Activated naive CD4-positive, alpha-beta T cell treated with anti-CD3 and anti-CD28 coated beads for 36 hours (primary cell): ENCODE data around the gene CDKN1A. TPM values are rescaled to one million over a fixed set of nuclear protein-coding genes. Genes with fewer than 3 reads are reported as not detected.

Source experiments
- CTCF ChIA-PET: fragments of 350-600 bp; sonication (Branson Sonifier 250); formaldehyde crosslinking; loops from one replicate; lab custom pipeline; 2021; ENCODE audit warnings: antibody characterized with exemption; lab: Charles Lee
- DNase-seq: peaks from one replicate; pipeline ENCODE4 v3.0.0-alpha.2; 2020
- H3K27ac Mint-ChIP-seq: one replicate; pipeline ENCODE4 v1.8.0; 2021; ENCODE audit warnings: mild to moderate bottlenecking, mixed read lengths
- H3K27me3 Mint-ChIP-seq: one replicate; pipeline ENCODE4 v1.8.0; 2021; ENCODE audit warnings: low read depth, mixed read lengths
- H3K36me3 Mint-ChIP-seq: one replicate; pipeline ENCODE4 v1.8.0; 2021; ENCODE audit warnings: low read depth, mixed read lengths
- H3K4me1 Mint-ChIP-seq: one replicate; pipeline ENCODE4 v1.8.0; 2021; ENCODE audit warnings: low read depth, mixed read lengths
- H3K4me3 Mint-ChIP-seq: one replicate; pipeline ENCODE4 v1.8.0; 2021; ENCODE audit warnings: mild to moderate bottlenecking, moderate library complexity, mixed read lengths
- H3K9me3 Mint-ChIP-seq: one replicate; pipeline ENCODE4 v1.8.0; 2021; ENCODE audit warnings: mixed read lengths
- intact Hi-C: fragments of 100-400 bp; cut with micrococcal nuclease; formaldehyde crosslinking; loops from one replicate; pipeline ENCODE4 v1.15.1; 2023
- total RNA-seq, 2 experiments: library from RNA; stranded (reverse); gene quantifications; one replicate each; pipeline ENCODE4 v1.2.3, GENCODE V29; 2021

The CDKN1A gene
- total RNA-seq, 2 experiments from 2014 or later = 90.1 to 92.3 TPM

- DNase-seq = no peak
- CTCF ChIA-PET = interaction anchor here (1.2 to 1.9 kb wide), 3 partner anchors 16 to 75 kb away, joined by 3 to 4 read pairs (median 3); no protein-coding TSS in a partner anchor
- Mint-ChIP-seq H3K9me3 (no peaks in the 10 kb centered on the region), H3K36me3 (no peaks in the 10 kb centered on the region), H3K4me3 (no peak overlapping the region), H3K27ac (no peak overlapping the region), H3K27me3 (no peaks in the 10 kb centered on the region), H3K4me1 (peaks cover 26% of the 10 kb centered on the region)
- intact Hi-C loops = no loop called here
Measured at GRCh38 chr6:36692861-36693702, 14.6 kb downstream of the CDKN1A start.

- Mint-ChIP-seq H3K27ac (no peak overlapping the region), H3K9me3 (no peaks in the 10 kb centered on the region), H3K36me3 (no peaks in the 10 kb centered on the region), H3K27me3 (peaks cover 5% of the 10 kb centered on the region), H3K4me3 (no peak overlapping the region), H3K4me1 (peaks cover 26% of the 10 kb centered on the region)
- intact Hi-C loops = loop anchor here (1.0 kb wide), 2 partner anchors 11 to 61 kb away; no protein-coding TSS in a partner anchor
- CTCF ChIA-PET = no interaction called here
- no peak for DNase-seq
Measured at GRCh38 chr6:36694616-36695015, 16.1 kb downstream of the CDKN1A start.

GRCh38 chr6:36695414-36695813, 16.9 kb downstream of the CDKN1A start:
- Mint-ChIP-seq H3K4me3 (no peak overlapping the region), H3K4me1 (peaks cover 26% of the 10 kb centered on the region), H3K9me3 (no peaks in the 10 kb centered on the region), H3K27me3 (peaks cover 5% of the 10 kb centered on the region), H3K36me3 (no peaks in the 10 kb centered on the region), H3K27ac (peak overlapping the region; percentile 14)
- DNase-seq = peak; percentile 3
- CTCF ChIA-PET = interaction anchor here (1.0 to 1.3 kb wide), 4 partner anchors 14 to 80 kb away, joined by 3 to 10 read pairs (median 3); no protein-coding TSS in a partner anchor
- intact Hi-C loops = loop anchor here (1.0 kb wide), 2 partner anchors 12 to 60 kb away; no protein-coding TSS in a partner anchor

- H3K27ac Mint-ChIP-seq = no peak within 1 kb of the TSS
- H3K9me3 Mint-ChIP-seq = no peaks in the 10 kb centered on the region
- H3K4me1 Mint-ChIP-seq = peaks cover 20% of the 10 kb centered on the region
- H3K4me3 Mint-ChIP-seq = no peak within 1 kb of the TSS
- intact Hi-C loops = no loop called here
- H3K36me3 Mint-ChIP-seq = no peaks in the 10 kb centered on the region
- CTCF ChIA-PET = interaction anchor here (0.6 to 1.9 kb wide), 3 partner anchors 54 to 341 kb away, joined by 3 to 4 read pairs (median 4); no protein-coding TSS in a partner anchor
- no peak for DNase-seq
- H3K27me3 Mint-ChIP-seq = peaks cover 5% of the 10 kb centered on the region
Measured at GRCh38 chr6:36697481-36697903, 19.0 kb downstream of the CDKN1A start, which contains the start of gene RAB44. Gene RAB44, plus strand, starts transcription at chr6:36697826. Its CDS starts 6,410 bp downstream, at chr6:36704236.

- CTCF ChIA-PET = interaction anchor here (1.3 to 1.9 kb wide), 2 partner anchors 53 to 61 kb away, joined by 4 read pairs; no protein-coding TSS in a partner anchor
- DNase-seq = no peak
- Mint-ChIP-seq H3K27ac (no peak overlapping the region), H3K36me3 (no peaks in the 10 kb centered on the region), H3K27me3 (peaks cover 5% of the 10 kb centered on the region), H3K9me3 (no peaks in the 10 kb centered on the region), H3K4me3 (no peak overlapping the region), H3K4me1 (peaks cover 17% of the 10 kb centered on the region)
- intact Hi-C loops = no loop called here
Measured at GRCh38 chr6:36698196-36698595, 19.7 kb downstream of the CDKN1A start.

GRCh38 chr6:36698871-36699271, 20.4 kb downstream of the CDKN1A start:
- H3K27ac Mint-ChIP-seq = no peak overlapping the region
- H3K4me1 Mint-ChIP-seq = peaks cover 17% of the 10 kb centered on the region
- DNase-seq = no peak
- H3K9me3 Mint-ChIP-seq = no peaks in the 10 kb centered on the region
- CTCF ChIA-PET = no interaction called here
- intact Hi-C loops = no loop called here
- H3K4me3 Mint-ChIP-seq = no peak overlapping the region
- peaks cover 6% of the 10 kb centered on the region for H3K27me3 Mint-ChIP-seq
- H3K36me3 Mint-ChIP-seq = no peaks in the 10 kb centered on the region

GRCh38 chr6:36699348-36699747, 20.8 kb downstream of the CDKN1A start:
- DNase-seq = no peak

GRCh38 chr6:36700071-36700812, 21.7 kb downstream of the CDKN1A start:
- no peak overlapping the region for H3K4me3 Mint-ChIP-seq
- no peaks in the 10 kb centered on the region for H3K36me3 Mint-ChIP-seq
- H3K27ac Mint-ChIP-seq = no peak overlapping the region
- H3K4me1 Mint-ChIP-seq = peaks cover 11% of the 10 kb centered on the region
- intact Hi-C loops = no loop called here
- no peak for DNase-seq
- H3K27me3 Mint-ChIP-seq = peaks cover 6% of the 10 kb centered on the region
- H3K9me3 Mint-ChIP-seq = no peaks in the 10 kb centered on the region
- CTCF ChIA-PET = interaction anchor here (0.8 to 1.0 kb wide), 2 partner anchors 9 to 76 kb away, joined by 3 to 4 read pairs; no protein-coding TSS in a partner anchor

More at GRCh38 chr6:36699348-36699747, 20.8 kb downstream of the CDKN1A start:
- CTCF ChIA-PET = no interaction called here
- H3K4me3 Mint-ChIP-seq = no peak overlapping the region
- intact Hi-C loops = no loop called here
- H3K4me1 Mint-ChIP-seq = peaks cover 17% of the 10 kb centered on the region
- no peaks in the 10 kb centered on the region for H3K9me3 Mint-ChIP-seq
- peaks cover 6% of the 10 kb centered on the region for H3K27me3 Mint-ChIP-seq
- no peaks in the 10 kb centered on the region for H3K36me3 Mint-ChIP-seq
- H3K27ac Mint-ChIP-seq = no peak overlapping the region

GRCh38 chr6:36700831-36701230, 22.3 kb downstream of the CDKN1A start:
- no peaks in the 10 kb centered on the region for H3K9me3 Mint-ChIP-seq
- H3K4me3 Mint-ChIP-seq = no peak overlapping the region
- CTCF ChIA-PET = interaction anchor here (0.7 to 1.8 kb wide), 3 partner anchors 77 to 86 kb away, joined by 3 to 5 read pairs (median 3); no protein-coding TSS in a partner anchor
- H3K4me1 Mint-ChIP-seq = peaks cover 8% of the 10 kb centered on the region
- intact Hi-C loops = no loop called here
- no peaks in the 10 kb centered on the region for H3K36me3 Mint-ChIP-seq
- no peak overlapping the region for H3K27ac Mint-ChIP-seq
- no peak for DNase-seq
- peaks cover 6% of the 10 kb centered on the region for H3K27me3 Mint-ChIP-seq

GRCh38 chr6:36701401-36701991, 23.0 kb downstream of the CDKN1A start:
- peak; percentile 32 for DNase-seq
- Mint-ChIP-seq H3K4me3 (no peak overlapping the region), H3K36me3 (no peaks in the 10 kb centered on the region), H3K9me3 (no peaks in the 10 kb centered on the region), H3K27me3 (peaks cover 6% of the 10 kb centered on the region), H3K4me1 (peaks cover 8% of the 10 kb centered on the region), H3K27ac (no peak overlapping the region)
- intact Hi-C loops = no loop called here
- CTCF ChIA-PET = interaction anchor here (0.7 to 2.0 kb wide), 3 partner anchors 54 to 86 kb away, joined by 3 to 5 read pairs (median 5); no protein-coding TSS in a partner anchor

- no peak for DNase-seq
- no peaks in the 10 kb centered on the region for H3K36me3 Mint-ChIP-seq
- H3K4me3 Mint-ChIP-seq = no peak overlapping the region
- H3K4me1 Mint-ChIP-seq = peaks cover 2% of the 10 kb centered on the region
- H3K27me3 Mint-ChIP-seq = peaks cover 6% of the 10 kb centered on the region
- no peak overlapping the region for H3K27ac Mint-ChIP-seq
- intact Hi-C loops = no loop called here
- CTCF ChIA-PET = interaction anchor here (1.8 to 2.0 kb wide), 2 partner anchors 53 to 87 kb away, joined by 5 read pairs; no protein-coding TSS in a partner anchor
- H3K9me3 Mint-ChIP-seq = no peaks in the 10 kb centered on the region
Measured at GRCh38 chr6:36702656-36703055, 24.1 kb downstream of the CDKN1A start.
